ENCODE results near the gene BAIAP3. TPM values are rescaled to one million over a fixed set of nuclear protein-coding genes. Genes with fewer than 3 reads are reported as not detected.
A peak's percentile ranks its signal among the peaks of the same experiment; 100 is the strongest.

BAIAP3 gene
- total RNA-seq, 1 donor from 2014 or later: 1.2 TPM

DNA sequence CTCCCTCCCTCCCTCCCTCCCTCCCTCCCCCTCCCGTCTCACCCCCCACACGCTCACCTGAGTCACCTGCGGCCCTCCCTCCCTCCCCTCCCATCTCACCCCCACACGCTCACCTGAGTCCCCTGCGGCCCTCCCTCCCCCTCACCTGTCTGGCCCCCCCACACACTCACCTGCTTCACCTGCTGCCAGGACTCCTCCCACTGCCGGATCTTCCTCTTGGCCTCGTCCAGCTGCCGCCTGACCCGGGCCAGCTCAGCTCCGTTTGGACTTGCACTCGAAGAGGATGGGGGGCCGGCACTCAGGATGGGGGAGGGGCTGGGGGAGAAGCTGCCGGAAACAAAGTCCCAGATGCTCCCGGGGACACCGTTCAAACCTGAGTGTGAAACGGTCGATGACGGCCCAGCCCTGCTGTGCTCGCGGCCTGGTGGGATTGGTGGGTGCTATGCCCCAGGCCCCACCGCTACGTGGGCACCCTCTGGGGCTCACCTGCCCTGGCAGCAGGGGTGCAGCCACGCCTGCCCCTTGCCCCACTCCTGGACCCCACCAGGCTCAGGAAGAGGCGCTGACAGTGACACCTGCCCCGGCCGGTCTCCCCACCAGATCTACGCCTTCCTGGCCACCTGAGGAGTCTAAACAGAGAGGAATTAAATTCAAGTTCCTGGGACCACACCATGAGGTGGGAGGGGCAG, 34.2 kb downstream of the BAIAP3 start:
- DNase-seq (ENCODE audit: low read depth in 2 of 2): no peak

DNA sequence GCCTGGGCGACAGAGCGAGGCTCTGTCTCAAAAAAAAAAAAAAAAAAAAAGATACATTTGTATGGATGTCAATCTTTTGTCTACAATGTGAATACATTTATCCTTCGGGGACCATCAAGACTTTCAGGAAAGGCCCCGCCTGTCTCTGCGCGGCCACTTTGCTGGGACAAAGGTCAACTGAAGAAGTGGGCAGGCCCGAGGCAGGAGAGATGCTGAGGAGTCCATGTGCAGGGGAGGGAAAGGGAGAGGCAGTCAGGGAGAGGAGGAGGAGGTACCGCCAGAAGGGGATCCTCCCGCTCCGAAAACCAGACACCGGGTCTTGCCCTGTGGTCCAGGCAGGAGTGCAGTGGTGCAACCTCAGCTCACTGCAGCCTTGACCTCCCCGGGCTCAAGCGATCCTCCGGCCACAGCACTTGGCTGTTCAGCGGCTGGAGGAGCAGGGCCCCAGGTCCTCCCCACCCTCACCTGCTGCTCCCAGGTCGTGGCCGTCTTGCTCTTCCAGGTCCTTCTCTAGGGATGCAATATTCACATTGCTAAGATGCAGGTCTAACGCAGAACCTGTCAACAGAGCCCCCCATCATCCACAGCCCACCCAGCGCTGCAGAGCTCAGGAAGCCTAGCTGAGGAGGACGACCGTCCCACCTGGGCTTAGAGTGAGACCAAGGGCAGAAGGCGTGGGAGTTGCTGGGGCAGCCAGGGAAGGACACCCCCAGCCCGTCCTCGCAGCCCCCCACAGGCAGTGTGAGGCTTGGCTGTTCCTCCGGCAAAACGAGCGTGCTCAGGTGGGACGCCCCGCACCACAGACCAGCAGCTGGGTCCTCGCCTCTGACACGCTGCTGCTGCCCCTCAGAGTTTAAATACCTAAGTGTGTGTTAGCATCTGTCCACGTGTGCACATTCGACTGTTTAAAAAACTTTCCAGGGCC, 37.9 kb downstream of the BAIAP3 start:
- no peak for DNase-seq (ENCODE audit: low read depth in 2 of 2)

DNA sequence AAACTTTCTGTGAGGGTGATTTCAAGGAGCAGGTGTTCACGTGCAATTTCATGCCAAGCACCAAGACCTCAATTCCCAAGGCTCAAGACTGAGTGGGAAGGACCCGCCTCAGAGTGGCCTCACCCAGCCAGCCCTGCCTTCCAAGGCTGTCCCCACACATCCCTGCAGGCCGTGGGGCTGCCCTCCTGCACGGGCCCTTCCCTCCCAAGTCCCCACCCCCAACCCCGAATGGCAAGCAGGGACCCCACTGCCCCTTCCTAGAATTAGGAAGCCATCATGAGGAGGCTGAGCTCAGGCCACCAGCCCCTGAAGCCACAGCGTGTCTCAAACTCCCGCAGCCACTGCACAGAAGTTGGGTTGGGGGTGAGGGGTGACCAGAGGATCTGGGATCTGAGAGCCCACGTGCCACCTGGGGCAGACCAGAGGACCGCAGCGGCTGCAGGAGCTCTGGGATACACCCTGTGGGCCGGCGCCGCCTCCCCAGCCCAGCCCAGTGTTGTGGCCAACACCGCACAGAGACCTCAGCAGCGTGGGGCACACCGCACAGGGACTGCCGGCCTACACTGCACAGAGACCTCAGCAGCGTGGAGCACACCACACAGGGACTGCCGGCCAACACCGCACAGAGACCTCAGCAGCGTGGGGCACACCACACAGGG, 39.0 kb downstream of the BAIAP3 start:
- no peak for DNase-seq (ENCODE audit: low read depth in 2 of 2)

DNA sequence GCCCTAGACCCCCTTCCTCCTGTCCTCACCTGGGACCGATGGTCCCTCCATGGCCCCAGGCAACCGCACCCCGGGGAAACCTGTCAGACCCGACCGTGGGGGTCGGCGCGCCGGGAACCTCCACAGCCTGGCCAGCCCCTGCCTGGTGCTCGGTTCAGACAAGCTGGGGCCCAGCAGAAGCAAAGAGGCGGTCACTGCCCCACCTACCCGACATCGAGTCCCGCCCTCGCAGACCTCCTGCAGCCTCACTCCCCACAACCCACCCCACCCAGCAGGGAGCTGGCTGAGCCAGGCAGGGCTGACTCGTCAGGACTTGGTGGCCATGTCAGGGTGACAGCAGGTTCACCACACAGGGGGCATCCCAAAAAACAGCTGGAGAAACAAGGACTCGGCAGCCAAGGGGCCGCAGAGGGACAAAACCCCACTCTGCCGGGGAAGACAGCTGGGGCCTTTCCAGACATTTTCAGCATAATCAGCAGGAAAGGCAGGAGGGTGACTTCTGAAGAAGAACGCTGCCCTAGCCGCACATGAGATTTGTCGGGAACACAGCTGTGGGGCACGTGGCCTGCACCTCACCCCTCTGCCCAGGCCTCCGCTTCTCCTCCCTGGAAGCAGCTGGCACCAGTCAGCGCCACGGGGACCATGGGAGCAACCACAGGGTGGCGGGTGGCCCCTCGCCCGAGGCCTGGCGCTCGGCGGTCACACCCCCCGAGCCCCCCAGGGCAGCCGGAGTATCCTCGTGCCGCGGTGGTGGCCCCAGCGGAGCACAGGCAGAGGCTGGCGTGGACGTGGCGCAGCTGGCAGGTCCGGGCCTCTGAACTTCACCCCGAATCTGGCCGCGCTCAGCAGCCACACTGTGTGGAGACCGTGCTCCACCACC, 41.2 kb downstream of the BAIAP3 start:
- no peak for DNase-seq (ENCODE audit: low read depth in 2 of 2)

DNA sequence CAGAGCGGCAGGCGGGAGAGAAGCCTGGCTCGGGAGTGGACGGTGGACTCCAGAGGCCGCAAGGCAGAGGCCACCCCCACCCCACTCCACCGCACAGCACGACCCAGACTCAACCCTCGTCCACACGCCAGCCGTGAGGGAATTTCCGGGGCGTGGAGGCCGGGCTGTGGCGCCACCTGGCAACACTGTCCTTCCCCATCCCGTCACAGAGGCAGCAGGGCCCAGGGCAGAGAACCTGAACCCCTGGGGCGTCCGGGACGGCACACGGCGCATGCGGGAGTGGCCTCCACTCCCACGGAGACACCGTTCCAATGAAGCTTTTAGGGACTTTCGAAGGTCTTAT, 41.8 kb downstream of the BAIAP3 start:
- no peak for DNase-seq (ENCODE audit: low read depth in 2 of 2)

DNA sequence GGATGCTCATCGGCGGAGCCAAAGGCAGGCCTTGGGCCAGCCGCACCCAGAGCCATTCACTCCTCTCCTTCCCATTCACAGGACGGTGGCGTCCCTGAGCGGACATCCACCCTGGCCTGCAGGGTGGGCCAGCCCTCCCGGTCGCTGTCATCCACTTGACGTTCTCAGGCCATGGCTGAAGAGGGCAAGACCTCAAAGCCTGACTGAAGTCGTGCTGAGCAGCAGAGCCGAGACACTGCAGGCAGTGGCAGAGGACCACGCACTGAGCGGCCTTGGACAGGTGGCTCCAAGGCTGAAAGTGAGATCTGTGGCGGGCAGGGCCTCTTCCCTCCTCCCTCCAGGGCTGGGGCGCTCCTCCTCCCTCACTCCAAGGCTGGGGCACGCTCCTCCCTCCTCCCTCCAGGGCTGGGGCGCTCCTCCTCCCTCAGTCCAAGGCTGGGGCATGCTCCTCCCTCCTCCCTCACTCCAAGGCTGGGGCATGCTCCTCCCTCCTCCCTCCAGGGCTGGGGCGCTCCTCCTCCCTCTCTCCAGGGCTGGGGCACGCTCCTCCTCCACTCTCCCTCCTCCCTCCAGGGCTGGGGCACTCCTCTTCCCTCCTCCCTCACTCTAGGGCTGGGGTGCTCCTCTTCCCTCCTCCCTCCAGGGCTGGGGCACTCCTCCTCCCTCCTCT, 42.4 kb downstream of the BAIAP3 start:
- DNase-seq (ENCODE audit: low read depth in 2 of 2): no peak

DNA sequence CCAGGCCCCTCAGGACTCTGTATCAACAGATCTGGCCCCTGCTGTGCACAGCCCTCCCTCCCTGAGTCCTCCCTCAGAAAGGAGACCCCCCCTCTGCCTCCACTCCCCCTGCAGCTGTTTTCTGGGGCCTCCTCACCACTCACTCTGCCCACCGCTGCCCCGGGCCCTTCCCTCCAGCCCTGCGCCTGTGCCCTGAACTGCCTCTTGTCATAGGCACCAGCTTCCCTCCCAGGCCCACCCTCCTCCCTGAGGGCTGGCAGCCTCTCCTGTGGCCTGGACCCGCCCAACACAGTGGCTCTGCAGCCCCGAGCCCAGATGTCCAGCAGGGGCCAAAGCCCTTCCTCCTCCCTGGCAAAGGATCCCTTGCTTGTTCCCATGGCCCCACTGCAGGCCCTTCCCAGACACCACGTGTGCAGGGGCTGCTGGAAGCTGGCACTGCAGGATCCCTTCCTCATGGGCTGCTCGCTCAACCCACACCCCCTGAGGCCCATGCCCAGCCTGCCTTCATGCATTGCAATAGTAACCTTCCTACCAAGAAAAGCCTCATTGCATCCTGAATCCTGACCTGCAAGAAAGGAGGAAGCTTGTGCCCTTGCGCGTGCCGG, 44.1 kb downstream of the BAIAP3 start:
- no peak for DNase-seq (ENCODE audit: low read depth in 2 of 2)

DNA sequence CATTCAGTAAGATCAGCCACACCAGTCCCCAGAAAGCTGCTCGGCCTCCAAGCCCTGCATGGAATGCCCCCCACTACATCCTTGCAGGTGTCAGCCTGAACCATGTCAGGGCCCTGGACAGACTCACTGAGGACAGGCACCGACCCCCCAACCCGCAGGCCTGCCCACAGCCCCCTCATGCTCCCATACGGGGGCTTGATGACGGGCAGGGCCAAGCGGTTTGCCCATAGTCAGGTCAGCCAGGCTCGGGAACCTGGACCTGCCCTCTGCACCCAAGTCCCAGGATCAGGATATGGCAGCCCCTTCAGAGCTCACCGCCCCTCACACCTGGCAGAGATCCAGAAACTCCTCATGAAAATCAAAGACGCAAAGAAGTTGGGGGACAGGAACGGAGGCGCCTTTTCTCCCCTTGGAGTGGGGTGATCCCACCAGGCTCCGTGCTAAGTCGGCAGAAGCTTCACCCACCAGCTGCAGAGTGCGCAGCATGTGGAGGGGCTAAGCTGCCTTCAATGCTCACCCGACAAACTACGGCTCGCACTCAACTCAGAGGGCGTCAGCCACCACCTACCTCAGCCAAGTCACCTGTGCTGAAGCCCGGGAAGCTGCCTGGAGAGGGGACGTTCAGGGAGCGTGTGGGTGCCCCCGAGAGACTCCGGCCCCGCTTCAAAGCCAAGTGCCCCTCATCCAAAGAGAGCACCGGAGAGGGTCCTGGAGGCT, 44.8 kb downstream of the BAIAP3 start:
- no peak for DNase-seq (ENCODE audit: low read depth in 2 of 2)

DNA sequence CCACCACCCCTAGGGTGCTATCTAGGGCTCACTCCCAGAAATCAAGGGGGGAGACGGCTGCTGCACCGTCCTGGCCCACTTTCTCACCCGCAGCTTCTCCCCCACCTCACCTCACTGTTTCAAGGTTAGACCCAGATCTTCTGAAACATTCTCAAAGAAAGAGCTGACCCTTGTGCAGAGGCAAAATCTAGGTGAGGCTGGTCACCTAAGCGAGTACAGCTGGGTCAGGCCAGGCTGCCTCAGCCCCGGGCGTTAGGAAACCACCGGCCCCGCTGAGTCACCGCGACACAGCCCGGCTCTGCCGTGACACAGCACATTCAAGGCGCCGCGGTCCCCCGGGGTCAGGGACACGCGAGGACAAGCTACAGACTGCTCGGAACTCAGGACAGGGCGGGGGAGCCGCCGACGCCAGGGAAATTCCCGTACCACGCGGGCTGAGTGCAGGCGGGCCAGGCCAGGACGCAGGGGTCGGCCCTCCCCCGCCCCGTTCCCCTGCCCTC, 45.4 kb downstream of the BAIAP3 start:
- peak; percentile 82 to 84 for DNase-seq (ENCODE audit: low read depth in 2 of 2)

DNA sequence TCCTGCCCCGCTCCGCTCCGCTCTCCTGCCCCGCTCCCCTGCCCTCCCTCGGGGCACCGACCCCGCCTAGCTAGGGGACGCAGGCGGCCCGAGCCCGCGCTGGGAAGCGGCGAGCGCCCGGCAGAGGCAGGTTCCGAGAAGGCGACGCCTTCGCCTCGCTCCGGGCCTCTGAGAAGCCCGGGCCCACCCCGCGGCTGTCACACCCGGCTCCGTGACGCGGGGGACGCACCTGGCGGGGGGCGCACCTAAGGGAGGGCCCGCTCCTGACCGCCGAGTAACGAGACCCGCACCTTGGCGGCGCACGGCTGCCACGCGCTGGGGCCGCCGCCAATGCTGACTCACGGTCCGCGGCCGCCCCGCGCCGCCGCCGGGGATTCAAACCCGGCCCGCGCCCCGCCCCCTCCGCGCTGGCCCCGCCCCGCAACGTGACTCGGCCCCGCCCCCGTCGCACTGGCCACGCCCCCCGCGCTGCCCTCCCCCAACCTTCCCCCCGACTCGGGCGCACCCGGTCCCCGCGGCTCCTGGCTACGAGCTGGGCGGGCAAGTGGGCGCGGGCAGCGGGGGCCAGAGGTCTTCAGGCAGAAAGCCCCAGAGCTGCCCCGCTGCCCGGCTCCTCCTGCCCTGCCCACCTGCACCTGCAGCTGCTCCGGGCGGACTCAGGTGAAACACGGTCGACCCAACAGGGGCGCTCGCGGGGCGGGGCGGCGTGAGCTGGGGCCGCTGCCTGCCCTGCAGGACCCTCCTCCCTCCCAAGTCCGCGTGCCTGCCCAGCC, 46.0 kb downstream of the BAIAP3 start:
- peak; percentile 67 to 76 for DNase-seq (ENCODE audit: low read depth in 2 of 2)

DNA sequence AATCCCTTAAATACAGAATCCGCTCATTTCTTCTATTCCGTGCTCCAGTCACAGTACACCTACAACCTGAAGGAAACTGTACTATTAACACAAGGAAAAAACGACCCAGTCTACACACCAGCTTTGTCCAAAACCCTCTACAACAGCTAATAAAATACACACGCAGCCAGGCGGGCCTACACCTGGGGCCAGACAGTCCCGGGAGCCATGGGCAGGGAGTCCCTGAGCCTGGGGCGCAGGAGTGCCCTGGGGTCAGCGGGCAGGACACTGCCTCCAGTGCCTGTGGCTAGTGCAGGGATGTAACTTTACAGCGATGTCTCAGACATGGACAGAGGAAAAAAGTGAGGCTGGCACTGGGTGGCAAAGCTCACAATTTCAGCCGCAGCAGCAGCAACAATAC, 46.8 kb downstream of the BAIAP3 start:
- DNase-seq (ENCODE audit: low read depth in 2 of 2): no peak

DNA sequence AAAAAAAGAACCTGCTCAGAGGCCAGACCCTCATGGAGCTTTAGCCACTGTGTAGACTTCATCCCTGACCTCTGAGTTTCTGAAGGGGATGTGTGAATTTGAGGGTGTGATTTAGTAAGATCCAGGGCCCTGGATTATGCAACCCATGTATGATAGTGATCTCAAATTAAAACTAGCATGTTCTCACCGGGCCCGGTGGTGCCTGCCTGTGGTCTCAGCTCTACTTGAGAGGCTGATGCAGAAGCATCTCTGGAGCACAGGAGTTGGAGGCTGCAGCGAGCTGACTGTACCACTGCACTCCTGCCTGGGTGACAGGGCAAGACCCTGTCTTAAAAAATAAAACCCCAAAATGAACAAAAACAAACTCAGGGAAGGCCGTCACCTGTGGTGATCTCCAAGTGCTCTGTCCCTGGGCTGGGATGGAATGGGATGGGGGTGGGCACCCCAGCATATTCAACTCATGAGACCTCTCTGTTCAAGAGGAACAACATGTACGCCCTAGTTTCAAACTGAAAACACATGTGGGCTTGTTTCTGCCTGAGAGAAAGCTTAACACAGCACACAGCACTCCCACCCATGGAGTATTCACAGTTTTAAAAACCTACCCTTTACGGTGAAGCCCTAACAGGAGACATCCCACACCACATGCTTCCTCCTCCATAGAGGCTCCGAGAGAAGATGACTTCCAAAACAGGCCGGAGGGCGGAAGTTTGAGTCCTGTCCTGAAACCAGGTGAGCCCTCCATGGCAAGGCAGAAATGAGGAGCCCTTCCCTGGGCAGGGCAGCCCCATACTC, 48.4 kb downstream of the BAIAP3 start:
- no peak for DNase-seq (ENCODE audit: low read depth in 2 of 2)

DNA sequence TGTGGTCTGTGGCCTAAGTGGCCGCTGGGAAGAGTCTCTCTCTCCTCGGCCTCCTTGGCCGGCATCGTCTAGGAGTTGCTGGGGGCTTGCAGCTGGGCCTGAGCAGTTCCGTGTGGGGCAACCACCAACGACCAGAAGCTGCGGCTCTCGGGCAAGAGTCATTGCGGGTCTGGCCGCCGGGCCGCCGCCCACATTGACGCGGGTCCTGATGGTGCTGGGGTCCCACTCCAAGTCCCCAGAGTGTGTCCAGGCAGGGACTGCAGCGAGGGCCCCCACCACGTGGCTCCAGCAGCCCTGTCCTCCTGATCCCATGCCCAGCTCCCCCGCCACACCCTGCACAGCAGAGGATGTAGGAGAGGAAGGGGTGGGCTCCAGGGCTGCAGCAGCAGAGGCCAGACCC, 50.1 kb downstream of the BAIAP3 start:
- DNase-seq (ENCODE audit: low read depth in 2 of 2): no peak

DNA sequence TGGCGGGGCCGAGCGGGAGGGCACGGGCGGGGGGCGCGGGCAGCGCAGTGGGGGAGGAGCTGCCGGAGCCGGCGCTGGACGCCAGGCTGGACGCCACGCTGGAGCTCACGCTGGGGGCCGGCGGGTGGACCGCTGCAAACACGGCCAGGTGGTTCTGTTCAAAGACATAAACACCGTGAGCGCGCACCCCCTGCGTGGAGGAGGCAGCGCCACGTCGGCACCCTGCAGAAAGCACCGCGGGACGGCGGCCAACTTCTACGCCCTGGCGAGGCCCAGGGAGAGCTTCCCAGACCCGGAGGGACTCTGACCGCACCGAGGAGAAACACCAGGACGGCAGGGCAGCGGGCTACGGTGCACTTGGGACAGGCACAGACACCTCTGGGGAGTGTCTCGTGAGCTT, 51.8 kb downstream of the BAIAP3 start:
- DNase-seq (ENCODE audit: low read depth in 2 of 2): no peak

DNA sequence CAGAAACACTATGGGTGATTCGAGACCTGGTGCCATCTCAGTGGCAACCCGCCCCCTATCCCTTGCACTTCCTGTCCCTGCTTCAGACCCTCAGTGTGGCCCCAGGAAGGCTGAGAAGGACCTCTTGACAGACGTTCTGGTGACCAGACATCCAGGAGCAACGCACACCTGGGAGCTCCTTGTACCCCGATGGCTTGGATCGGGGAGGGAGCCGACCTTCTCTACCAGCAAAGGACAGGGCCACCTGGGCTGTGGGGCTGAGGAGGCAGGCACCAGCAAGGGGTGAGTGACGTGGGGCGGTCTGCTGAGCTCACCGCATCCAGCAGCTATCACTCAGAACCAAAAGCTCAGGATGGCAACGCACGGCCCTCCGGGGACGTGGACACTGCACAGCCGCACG, 53.9 kb downstream of the BAIAP3 start:
- DNase-seq (ENCODE audit: low read depth in 2 of 2): no peak

DNA sequence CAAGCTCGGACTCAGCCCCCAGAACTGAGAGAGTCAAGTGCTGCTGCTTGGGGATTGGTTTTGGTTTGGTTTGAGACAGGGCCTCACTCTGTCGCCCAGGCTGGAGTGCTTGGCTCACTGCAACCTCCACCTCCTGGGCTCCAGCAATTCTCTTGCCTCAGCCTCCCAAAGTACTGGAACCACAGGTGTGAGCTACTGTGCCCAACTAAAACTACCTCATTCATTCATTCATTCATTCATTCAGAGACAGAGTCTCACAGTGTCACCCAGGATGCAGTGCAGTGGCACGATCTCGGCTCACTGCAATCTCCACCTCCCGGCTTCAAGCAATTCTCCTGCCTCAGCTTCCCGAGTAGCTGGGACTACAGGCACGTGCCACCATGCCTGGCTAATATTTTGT, 56.3 kb downstream of the BAIAP3 start:
- DNase-seq (ENCODE audit: low read depth in 2 of 2): no peak

DNA sequence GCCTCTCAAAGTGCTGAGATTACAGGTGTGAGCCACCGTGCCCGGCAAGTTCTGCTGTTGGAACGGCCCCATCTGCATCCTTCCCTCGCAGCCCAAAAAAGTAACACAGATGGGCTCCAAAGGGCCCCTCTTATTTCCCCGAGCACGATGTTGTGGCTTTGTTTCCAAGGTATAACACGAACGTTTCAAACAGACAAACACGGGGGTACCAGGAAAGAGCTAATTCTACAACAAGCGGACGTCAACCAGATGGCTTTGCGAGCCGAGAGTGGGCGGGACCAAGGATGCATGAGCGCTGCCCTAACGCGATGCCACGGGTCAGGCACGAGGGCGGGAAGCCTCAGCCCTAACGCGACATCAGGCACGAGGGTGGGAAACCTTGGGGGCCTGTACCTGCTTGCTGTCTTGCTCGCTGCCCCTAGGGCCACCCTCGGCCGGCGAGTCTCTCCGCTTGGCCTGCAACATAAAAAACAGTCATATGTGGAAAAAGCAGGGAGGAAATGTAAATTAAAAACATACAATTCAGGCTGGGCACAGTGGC, 56.9 kb downstream of the BAIAP3 start:
- DNase-seq (ENCODE audit: low read depth in 2 of 2): no peak

DNA sequence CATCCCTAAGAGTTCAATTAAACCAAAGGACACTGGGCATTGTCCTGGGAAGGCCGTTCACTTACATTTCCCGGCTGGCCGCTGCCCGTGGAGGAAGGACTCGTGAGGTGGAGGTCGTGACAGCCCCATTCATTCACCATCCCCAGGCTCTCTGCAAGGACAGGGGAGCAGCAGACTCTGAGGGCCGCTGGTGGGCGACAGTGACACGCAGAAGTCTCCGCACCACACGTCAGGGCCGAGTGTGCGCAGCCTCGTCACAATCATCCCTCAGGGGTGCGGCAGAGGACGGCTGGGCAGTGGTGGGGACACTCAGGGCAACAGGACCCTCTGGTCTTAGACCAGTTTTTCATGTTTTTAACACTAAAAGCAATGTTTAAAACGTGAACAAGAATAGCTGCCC, 59.4 kb downstream of the BAIAP3 start:
- no peak for DNase-seq (ENCODE audit: low read depth in 2 of 2)

Data from lung microvascular endothelial cell (primary cell).